Measurements from ENCODE around the gene PPEF2.

GRCh38 chr4:75820676-75821075 lies 81.6 kb downstream of the PPEF2 start:
- TF ChIP-seq CTCF (IDR thresholded peaks at IDR 0.05) = no peak
- no peak for TF ChIP-seq EZH2 (IDR thresholded peaks at IDR 0.05)

Measured in neural progenitor cell (in vitro differentiated cells).